HG03520 (cell line): Measurements from ENCODE around the gene F10.
"Not testable (repeated sequence)": the region's sequence is repeated elsewhere in the genome, so short reads cannot be mapped to it uniquely, and the experiment has no call there.

ENCODE experiments used
- ATAC-seq: cut with Tn5 transposase; IDR thresholded peaks from one replicate; pipeline ENCODE4 v1.9.1; 2021; ENCODE audit warnings: mild to moderate bottlenecking, moderate library complexity; ENCODE audit not compliant: unreplicated experiment

F10 gene

DNA sequence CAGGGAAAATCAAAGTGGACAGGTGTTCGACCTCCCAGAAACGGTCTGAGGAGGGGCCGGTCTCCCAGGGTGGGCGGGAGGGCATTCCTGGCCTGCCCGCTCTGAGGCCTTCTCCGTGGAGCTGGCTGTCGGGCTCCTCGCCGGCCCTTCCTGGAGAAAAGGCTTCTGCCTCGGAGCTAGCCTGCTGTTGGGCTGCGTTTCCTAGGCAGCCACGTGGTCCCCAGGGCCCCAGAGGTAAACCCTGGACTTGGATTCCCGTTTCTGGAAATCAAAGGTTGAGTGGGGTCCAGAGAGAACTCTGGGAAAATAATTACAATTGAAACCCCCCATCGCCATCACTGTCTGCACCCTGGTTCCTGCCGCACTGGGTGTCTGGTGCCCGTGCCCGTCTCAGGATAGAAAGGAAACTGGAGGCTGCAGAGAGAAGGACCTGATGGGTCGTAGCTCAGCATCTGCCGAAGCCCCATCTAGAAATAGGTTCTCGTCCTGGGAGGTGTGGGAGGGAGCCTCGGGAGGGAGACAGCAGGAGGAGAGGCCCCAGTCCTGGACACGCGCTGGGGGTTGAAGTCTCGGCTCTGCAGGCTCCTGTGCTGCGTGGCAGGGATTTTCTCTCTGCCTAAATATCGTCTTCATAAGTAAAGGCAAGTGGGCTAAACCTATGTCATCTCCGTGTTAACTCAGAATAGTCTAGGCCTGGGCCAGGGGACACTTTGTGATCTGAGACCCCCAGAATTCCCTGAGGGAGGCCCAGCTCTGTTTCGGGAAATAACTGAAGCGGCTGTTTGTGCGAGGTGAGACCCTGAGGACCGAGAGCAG is 28.2 kb downstream of the F10 start:
- no peak for ATAC-seq

DNA sequence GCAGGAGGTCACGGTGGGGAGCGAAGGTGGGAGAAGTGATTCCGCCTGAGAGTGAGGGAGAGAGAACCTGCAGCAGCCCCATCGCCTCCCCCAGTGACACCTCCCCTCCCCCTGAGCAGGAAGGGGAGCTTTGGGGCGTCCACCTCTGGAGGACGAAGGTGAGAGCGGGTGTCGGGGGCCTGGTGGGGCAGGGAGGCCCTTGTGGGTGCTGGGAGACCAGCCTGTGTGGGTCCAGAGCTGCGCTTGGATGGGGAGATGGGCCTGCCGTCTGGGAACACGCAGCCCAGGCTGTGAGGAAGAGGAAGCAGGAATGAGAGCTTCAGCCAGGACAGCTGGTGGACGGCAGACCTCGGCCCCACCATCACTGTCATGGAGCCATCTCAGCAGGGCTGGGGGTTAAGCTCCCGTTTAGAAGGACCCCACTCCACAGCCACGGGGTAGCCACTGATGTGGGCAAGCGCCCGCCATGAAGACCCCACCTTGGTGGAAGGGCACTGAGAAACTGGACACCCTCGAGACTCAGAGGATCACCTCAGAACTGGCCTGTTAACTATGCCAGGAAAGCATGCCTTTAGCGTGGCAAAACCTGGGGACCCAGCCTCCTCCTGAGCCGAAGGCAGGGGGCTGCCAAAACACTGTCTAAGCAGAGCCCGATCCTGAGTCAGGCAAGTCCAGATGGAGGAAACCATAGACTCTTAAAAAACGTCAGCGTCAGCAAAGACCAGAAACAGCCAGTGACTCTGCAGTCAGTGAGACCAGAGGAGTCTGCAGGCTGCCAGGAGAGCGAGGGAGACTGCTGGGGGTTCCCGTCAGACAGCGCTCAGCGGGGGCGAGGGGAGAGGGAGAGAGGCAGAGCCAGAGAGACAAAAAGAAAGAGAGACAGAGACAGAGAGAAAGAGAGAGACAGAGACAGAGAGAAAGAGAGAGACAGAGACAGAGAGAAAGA is 29.4 kb downstream of the F10 start:
- no peak for ATAC-seq

- ATAC-seq: no peak
Observed at GRCh38 chr13:113152691-113152983, 30.0 kb downstream of the F10 start.

- ATAC-seq: no peak
Observed at GRCh38 chr13:113152984-113153809, 30.6 kb downstream of the F10 start.

DNA sequence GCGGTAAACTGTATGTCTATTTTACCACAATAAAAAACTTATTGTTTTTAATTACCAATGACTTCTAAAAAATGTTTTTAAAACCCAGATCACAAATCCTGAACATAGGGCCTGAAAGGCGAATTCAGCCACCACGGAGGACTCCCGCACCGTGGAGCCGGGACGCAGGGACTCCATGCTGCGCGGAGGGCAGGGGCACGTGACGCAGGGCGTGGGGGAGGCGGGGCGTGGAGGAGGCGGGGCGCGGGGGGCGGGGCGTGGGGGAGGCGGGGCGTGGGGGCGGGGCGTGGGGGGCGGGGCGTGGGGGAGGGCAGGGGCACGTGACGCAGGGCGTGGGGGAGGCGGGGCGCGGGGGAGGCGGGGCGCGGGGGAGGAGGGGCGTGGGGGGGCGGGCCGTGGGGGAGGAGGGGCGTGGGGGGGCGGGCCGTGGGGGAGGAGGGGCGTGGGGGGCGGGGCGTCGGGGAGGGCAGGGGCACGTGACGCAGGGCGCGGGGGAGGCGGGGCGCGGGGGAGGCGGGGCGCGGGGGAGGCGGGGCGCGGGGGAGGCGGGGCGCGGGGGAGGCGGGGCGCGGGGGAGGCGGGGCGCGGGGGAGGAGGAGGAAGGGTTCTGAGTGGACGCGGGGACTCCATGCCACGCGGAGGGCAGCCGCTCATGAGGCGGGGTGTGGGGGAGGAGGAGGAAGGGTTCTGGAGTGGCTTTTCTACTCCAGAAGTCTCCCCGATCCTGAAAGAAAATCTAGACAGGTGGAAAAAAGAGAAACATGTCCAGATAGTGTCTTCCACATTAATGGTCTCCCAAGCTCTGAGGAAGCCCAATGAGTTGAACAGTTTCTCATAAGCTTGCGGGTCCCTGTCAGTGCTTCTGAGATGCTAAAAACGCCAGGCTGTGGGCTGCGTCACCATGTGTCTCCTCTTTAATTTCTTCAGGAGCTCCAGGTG is 31.5 kb downstream of the F10 start:
- no peak for ATAC-seq

- no peak for ATAC-seq
Observed at GRCh38 chr13:113155201-113155600, 32.6 kb downstream of the F10 start.

- no peak for ATAC-seq
Observed at GRCh38 chr13:113155982-113156655, 33.5 kb downstream of the F10 start.

- ATAC-seq: no peak
Observed at GRCh38 chr13:113157206-113157928, 34.8 kb downstream of the F10 start.

GRCh38 chr13:113157929-113158747 is 35.5 kb downstream of the F10 start, which contains the start of gene PROZ:
TSS of gene PROZ (plus strand) at chr13:113158648. CDS start at chr13:113158661, 13 bp downstream.
- no peak for ATAC-seq

DNA sequence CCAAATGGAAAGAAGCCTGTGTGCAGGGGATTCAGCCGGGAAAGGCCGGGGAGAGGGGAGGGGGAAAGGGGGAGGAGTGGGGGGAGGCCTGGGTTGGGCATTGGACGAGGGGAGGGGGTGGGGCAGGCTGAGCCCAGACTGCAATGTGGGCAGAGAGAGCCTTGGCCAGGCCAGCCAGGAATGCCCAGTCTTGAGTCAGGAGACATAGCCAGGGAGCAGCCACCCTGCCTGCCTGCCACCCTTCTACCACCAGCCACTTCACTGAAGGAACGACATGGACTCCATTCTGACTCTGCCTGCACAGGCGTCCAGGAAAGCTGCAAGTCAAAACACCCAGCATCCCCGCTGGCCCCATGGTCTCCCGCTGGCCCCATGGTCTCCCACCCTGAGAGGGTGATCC is 36.3 kb downstream of the F10 start:
- no peak for ATAC-seq

GRCh38 chr13:113159701-113160100 is 37.1 kb downstream of the F10 start:
- ATAC-seq: no peak

GRCh38 chr13:113160983-113161382 is 38.4 kb downstream of the F10 start:
- ATAC-seq: no peak

DNA sequence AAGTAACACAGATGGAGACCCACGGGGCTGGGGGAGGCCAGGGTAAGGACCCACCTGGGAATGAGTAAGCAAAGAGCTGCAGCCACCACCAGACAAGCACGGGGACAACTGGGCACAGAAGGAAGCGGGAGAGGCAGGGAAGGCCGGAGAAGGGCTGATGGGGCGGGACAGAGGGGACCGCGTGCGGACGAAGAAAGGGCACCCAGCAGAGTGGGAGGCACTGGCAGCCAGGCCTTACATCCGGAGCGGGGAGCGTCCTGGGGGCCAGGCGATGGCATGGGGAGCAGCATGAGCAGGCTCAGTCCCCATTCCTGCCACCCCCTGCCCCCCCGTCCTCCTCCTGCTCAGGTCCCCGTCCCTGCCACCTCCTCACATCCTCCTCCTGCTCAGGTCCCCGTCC is 38.8 kb downstream of the F10 start:
- no peak for ATAC-seq

- not testable (repeated sequence) for ATAC-seq
Observed at GRCh38 chr13:113161975-113162374, 39.4 kb downstream of the F10 start.

DNA sequence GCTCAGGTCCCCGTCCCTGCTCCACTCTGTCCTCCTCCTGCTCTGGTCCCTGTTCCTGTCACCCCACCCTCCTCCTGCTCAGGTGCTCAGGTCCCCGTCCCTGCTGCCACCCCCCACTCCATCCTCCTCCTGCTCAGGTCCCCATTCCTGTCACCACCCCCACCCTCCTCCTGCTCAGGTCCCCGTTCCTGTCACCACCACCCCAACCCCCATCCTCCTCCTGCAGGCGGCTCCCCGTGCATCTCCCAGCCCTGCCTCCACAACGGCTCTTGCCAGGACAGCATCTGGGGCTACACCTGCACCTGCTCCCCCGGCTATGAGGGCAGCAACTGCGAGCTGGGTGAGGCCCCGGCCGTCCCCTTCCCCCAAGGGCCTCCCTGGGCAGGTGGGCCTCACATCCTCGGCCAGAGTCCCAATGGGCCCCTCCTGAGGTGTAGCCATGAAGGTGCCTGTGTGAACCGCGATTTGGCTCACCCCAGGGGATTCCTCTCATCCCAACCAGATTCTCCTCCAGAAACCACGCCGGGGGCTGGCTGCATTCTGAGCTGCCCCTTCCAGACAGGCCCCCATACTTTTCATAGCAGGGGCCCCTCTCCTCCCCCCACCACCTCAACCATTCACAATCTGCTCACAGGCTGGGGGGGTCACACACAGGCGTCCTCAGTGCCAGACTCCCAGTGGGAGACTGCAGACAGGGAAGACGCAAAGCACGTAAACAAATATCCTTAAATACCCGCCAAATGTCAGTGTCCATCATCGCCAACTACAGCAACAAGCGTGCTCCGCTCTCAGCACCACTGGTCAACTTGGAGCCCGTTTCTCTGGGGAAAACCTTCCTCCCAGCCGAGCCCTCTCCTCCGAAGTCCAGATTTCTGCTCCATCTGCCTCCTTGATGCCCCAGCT is 40.4 kb downstream of the F10 start:
- ATAC-seq: no peak

GRCh38 chr13:113164492-113164891 is 41.9 kb downstream of the F10 start:
- ATAC-seq: no peak

DNA sequence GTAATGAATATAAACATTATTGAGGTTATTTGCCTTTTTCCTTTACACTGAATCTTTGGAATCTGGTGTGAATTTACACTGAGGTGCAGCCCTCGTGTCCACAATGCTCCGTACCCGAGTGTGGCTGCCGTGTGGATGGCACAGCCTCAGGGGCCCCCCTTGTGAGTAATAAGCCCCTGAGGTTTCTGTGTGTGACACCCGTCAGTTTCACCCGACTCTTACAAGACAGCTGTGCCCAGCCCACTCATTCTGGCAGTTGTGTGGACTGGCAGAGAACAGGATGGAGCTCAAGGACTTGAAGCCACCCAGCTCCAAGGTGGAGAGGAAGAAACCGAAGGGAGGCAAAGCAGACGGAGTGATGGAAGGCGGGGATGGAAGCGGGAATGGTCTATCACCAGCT is 43.7 kb downstream of the F10 start:
- ATAC-seq: no peak
